ENCODE data around the gene HNRNPA3. TPM values are rescaled to one million over a fixed set of nuclear protein-coding genes. Genes with fewer than 3 reads are reported as not detected.
"Not testable (repeated sequence)": the region's sequence is repeated elsewhere in the genome, so short reads cannot be mapped to it uniquely, and the experiment has no call there.

Gene HNRNPA3
- total and polyA plus RNA-seq, 4 donors = 155 to 182 (median 166) TPM

- TF ChIP-seq CTCF (IDR thresholded peaks at IDR 0.05; ENCODE audit: control extremely low read depth, extremely low read depth) = no peak
- DNase-seq = peak in 1 of 3 donors; percentile 44
- 4% methylated on average over 6 of the region's 6 CpGs for WGBS, 2 donors
- no peaks in the 10 kb centered on the region for H3K27me3 ChIP-seq (ENCODE audit: control insufficient read depth in 3 of 3, insufficient read depth in 3 of 3, low read length in 2 of 3)
- H3K4me1 ChIP-seq (ENCODE audit: control insufficient read depth in 5 of 5, insufficient read depth in 5 of 5, low read length in 5 of 5) = peaks cover 3 to 33% (median 6%) of the 10 kb centered on the region in 5 donors
- peak overlapping the region; percentile 34 for H3K4me3 ChIP-seq
- no peaks in the 10 kb centered on the region for H3K9me3 ChIP-seq (ENCODE audit: control insufficient read depth in 4 of 4, insufficient read depth in 3 of 4, low read length in 3 of 4)
- H3K9ac ChIP-seq (ENCODE audit: insufficient read depth in 1 of 2, low read length in 2 of 2) = peak overlapping the region; percentile 99 to 100
- ATAC-seq (ENCODE audit: insufficient read depth, low FRiP score) = no peak
- H3K27ac ChIP-seq (ENCODE audit: low read depth in 1 of 2, low read length in 1 of 2) = peak overlapping the region; percentile 95 to 99
- H3K36me3 ChIP-seq (ENCODE audit: control insufficient read depth in 4 of 4, insufficient read depth in 4 of 4, low read length in 4 of 4) = peaks cover 5 to 19% (median 13%) of the 10 kb centered on the region in 4 donors
These were observed 953 bp upstream of the HNRNPA3 start for GRCh38 chr2:177211576-177212105.

- Histone ChIP-seq H3K27ac (ENCODE audit: low read depth in 1 of 2, low read length in 1 of 2) (peak overlapping the region; percentile 100), H3K9ac (ENCODE audit: insufficient read depth in 1 of 2, low read length in 2 of 2) (peak overlapping the region; percentile 94 to 98), H3K36me3 (ENCODE audit: control insufficient read depth in 4 of 4, insufficient read depth in 4 of 4, low read length in 4 of 4) (peaks cover 9 to 29% (median 22%) of the 10 kb centered on the region in 4 donors), H3K4me1 (ENCODE audit: control insufficient read depth in 5 of 5, insufficient read depth in 5 of 5, low read length in 5 of 5) (peaks cover 4 to 33% (median 6%) of the 10 kb centered on the region in 5 donors), H3K27me3 (ENCODE audit: control insufficient read depth in 3 of 3, insufficient read depth in 3 of 3, low read length in 2 of 3) (no peaks in the 10 kb centered on the region), H3K9me3 (ENCODE audit: control insufficient read depth in 4 of 4, insufficient read depth in 3 of 4, low read length in 3 of 4) (no peaks in the 10 kb centered on the region), H3K4me3 (peak overlapping the region; percentile 98)
- DNase-seq = peak; percentile 92 to 93 (median 93)
- WGBS, 2 donors = 0% methylated on average over 57 to 74 of the region's 74 CpGs
- ATAC-seq (ENCODE audit: insufficient read depth, low FRiP score) = peak; percentile 85
- TF ChIP-seq CTCF (IDR thresholded peaks at IDR 0.05; ENCODE audit: control extremely low read depth, extremely low read depth) = no peak
These were observed 580 bp downstream of the HNRNPA3 start for GRCh38 chr2:177212891-177213856.

GRCh38 chr2:177217247-177217843 is 4.8 kb downstream of the HNRNPA3 start:
- no peak for DNase-seq
- Histone ChIP-seq H3K4me1 (ENCODE audit: control insufficient read depth in 5 of 5, insufficient read depth in 5 of 5, low read length in 5 of 5) (peaks cover 0 to 19% (median 6%) of the 10 kb centered on the region in 5 donors), H3K36me3 (ENCODE audit: control insufficient read depth in 4 of 4, insufficient read depth in 4 of 4, low read length in 4 of 4) (peaks cover 17 to 55% (median 41%) of the 10 kb centered on the region in 4 donors), H3K9ac (ENCODE audit: insufficient read depth in 1 of 2, low read length in 2 of 2) (no peak overlapping the region), H3K9me3 (ENCODE audit: control insufficient read depth in 4 of 4, insufficient read depth in 3 of 4, low read length in 3 of 4) (no peaks in the 10 kb centered on the region), H3K27ac (ENCODE audit: low read depth in 1 of 2, low read length in 1 of 2) (no peak overlapping the region), H3K27me3 (ENCODE audit: control insufficient read depth in 3 of 3, insufficient read depth in 3 of 3, low read length in 2 of 3) (no peaks in the 10 kb centered on the region), H3K4me3 (no peak overlapping the region)
- no peak for TF ChIP-seq CTCF (IDR thresholded peaks at IDR 0.05; ENCODE audit: control extremely low read depth, extremely low read depth)
- WGBS, 2 donors = 89 to 92% methylated on average over 5 of the region's 5 CpGs
- ATAC-seq (ENCODE audit: insufficient read depth, low FRiP score) = no peak

- Histone ChIP-seq H3K36me3 (ENCODE audit: control insufficient read depth in 4 of 4, insufficient read depth in 4 of 4, low read length in 4 of 4) (peaks cover 21 to 57% (median 41%) of the 10 kb centered on the region in 4 donors), H3K4me1 (ENCODE audit: control insufficient read depth in 5 of 5, insufficient read depth in 5 of 5, low read length in 5 of 5) (peaks cover 0 to 17% (median 6%) of the 10 kb centered on the region in 5 donors)
- 98 to 100% methylated on average over 2 of the region's 2 CpGs for WGBS, 2 donors
- not testable (repeated sequence) for H3K9ac ChIP-seq (ENCODE audit: insufficient read depth in 1 of 2, low read length in 2 of 2); H3K27ac ChIP-seq (ENCODE audit: low read depth in 1 of 2, low read length in 1 of 2); ATAC-seq (ENCODE audit: insufficient read depth, low FRiP score); H3K9me3 ChIP-seq (ENCODE audit: control insufficient read depth in 4 of 4, insufficient read depth in 3 of 4, low read length in 3 of 4); H3K4me3 ChIP-seq; H3K27me3 ChIP-seq (ENCODE audit: control insufficient read depth in 3 of 3, insufficient read depth in 3 of 3, low read length in 2 of 3); DNase-seq
These were observed 7.2 kb downstream of the HNRNPA3 start for GRCh38 chr2:177219787-177220186.
